H1 (cell line): Measurements from ENCODE around the gene PTS. TPM values are rescaled to one million over a fixed set of nuclear protein-coding genes. Genes with fewer than 3 reads are reported as not detected.

Experiments
- BACH1 ChIP-seq: IDR thresholded peaks from 2 replicates; pipeline ENCODE4 v1.6.1; 2012; ENCODE audit warnings: low read length, improper control_type of control experiment
- SRF ChIP-seq: IDR thresholded peaks from 2 replicates; pipeline ENCODE4 v1.6.1; 2011; ENCODE audit warnings: mild to moderate bottlenecking, low read depth, low read length, moderate library complexity
- TEAD4 ChIP-seq: IDR thresholded peaks from 2 replicates; pipeline ENCODE4 v1.6.1; 2012; ENCODE audit warnings: low read depth, low read length, inconsistent platforms, mixed read lengths
- polyA plus RNA-seq, 7 experiments: library from polyadenylated mRNA; depleted of rRNA in 3 of 7; stranded (reverse) in 5 of 7; unstranded in 2 of 7; fragments of >200 nt in 5 of 7; fragments of 200-250 nt in 2 of 7; gene quantifications; 1 replicate in 5 of 7; 2 replicates in 1 of 7; 4 replicates in 1 of 7; pipeline versions ENCODE4 v1.2.1 to v1.2.3, GENCODE V29; 2011 to 2013; ENCODE audit warnings: missing spikeins in 2 of 7, mixed read lengths in 2 of 7
- total RNA-seq: library from RNA; stranded (reverse); fragmentation: NEBNext Ultra II Directional; extraction: Animal tissue kit (Norgen Biotek cat#: 25700); gene quantifications from 2 replicates; pipeline ENCODE4 v1.2.1, GENCODE V29; 2021
- TF ChIP-seq, protein P1 (sequence below): fragments of 300-600 bp; sonication (generic); IDR thresholded peaks from 2 replicates; pipeline ENCODE4 v1.7.1; 2012; ENCODE audit warnings: low read length, moderate library complexity, mild to moderate bottlenecking, inconsistent platforms; ENCODE audit not compliant: insufficient replicate concordance
- TF ChIP-seq, protein P2 (sequence below): IDR thresholded peaks from 2 replicates; pipeline ENCODE4 v1.6.1; 2011; ENCODE audit warnings: low read depth, mild to moderate bottlenecking, low read length; ENCODE audit not compliant: insufficient read depth

The PTS gene
- total and polyA plus RNA-seq, 2 of the 8 experiments (the other 6 are each of a cell fraction or from before 2014, with no cell fraction given): 18.3 to 25.9 TPM

DNA sequence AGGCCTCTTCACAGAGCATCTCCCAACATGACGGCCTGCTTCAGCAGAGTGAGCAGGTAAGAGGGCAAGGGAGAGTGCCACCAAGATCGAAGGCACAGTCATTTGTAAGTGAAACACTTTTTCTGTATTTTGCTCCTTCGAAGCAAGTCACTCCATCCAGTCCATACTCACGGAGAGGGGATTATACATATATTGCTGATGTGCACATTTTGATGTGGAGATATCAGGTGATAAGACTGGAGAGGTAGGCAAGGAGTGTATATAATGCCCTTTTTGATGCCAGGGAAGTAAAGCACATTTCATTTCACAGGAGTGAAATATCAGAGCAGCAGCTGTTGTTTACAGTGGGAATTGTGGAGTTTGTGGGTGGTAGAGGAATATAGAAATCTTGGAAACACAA is 11.2 kb downstream of the PTS start (continued):
- TF ChIP-seq, protein P1, sequence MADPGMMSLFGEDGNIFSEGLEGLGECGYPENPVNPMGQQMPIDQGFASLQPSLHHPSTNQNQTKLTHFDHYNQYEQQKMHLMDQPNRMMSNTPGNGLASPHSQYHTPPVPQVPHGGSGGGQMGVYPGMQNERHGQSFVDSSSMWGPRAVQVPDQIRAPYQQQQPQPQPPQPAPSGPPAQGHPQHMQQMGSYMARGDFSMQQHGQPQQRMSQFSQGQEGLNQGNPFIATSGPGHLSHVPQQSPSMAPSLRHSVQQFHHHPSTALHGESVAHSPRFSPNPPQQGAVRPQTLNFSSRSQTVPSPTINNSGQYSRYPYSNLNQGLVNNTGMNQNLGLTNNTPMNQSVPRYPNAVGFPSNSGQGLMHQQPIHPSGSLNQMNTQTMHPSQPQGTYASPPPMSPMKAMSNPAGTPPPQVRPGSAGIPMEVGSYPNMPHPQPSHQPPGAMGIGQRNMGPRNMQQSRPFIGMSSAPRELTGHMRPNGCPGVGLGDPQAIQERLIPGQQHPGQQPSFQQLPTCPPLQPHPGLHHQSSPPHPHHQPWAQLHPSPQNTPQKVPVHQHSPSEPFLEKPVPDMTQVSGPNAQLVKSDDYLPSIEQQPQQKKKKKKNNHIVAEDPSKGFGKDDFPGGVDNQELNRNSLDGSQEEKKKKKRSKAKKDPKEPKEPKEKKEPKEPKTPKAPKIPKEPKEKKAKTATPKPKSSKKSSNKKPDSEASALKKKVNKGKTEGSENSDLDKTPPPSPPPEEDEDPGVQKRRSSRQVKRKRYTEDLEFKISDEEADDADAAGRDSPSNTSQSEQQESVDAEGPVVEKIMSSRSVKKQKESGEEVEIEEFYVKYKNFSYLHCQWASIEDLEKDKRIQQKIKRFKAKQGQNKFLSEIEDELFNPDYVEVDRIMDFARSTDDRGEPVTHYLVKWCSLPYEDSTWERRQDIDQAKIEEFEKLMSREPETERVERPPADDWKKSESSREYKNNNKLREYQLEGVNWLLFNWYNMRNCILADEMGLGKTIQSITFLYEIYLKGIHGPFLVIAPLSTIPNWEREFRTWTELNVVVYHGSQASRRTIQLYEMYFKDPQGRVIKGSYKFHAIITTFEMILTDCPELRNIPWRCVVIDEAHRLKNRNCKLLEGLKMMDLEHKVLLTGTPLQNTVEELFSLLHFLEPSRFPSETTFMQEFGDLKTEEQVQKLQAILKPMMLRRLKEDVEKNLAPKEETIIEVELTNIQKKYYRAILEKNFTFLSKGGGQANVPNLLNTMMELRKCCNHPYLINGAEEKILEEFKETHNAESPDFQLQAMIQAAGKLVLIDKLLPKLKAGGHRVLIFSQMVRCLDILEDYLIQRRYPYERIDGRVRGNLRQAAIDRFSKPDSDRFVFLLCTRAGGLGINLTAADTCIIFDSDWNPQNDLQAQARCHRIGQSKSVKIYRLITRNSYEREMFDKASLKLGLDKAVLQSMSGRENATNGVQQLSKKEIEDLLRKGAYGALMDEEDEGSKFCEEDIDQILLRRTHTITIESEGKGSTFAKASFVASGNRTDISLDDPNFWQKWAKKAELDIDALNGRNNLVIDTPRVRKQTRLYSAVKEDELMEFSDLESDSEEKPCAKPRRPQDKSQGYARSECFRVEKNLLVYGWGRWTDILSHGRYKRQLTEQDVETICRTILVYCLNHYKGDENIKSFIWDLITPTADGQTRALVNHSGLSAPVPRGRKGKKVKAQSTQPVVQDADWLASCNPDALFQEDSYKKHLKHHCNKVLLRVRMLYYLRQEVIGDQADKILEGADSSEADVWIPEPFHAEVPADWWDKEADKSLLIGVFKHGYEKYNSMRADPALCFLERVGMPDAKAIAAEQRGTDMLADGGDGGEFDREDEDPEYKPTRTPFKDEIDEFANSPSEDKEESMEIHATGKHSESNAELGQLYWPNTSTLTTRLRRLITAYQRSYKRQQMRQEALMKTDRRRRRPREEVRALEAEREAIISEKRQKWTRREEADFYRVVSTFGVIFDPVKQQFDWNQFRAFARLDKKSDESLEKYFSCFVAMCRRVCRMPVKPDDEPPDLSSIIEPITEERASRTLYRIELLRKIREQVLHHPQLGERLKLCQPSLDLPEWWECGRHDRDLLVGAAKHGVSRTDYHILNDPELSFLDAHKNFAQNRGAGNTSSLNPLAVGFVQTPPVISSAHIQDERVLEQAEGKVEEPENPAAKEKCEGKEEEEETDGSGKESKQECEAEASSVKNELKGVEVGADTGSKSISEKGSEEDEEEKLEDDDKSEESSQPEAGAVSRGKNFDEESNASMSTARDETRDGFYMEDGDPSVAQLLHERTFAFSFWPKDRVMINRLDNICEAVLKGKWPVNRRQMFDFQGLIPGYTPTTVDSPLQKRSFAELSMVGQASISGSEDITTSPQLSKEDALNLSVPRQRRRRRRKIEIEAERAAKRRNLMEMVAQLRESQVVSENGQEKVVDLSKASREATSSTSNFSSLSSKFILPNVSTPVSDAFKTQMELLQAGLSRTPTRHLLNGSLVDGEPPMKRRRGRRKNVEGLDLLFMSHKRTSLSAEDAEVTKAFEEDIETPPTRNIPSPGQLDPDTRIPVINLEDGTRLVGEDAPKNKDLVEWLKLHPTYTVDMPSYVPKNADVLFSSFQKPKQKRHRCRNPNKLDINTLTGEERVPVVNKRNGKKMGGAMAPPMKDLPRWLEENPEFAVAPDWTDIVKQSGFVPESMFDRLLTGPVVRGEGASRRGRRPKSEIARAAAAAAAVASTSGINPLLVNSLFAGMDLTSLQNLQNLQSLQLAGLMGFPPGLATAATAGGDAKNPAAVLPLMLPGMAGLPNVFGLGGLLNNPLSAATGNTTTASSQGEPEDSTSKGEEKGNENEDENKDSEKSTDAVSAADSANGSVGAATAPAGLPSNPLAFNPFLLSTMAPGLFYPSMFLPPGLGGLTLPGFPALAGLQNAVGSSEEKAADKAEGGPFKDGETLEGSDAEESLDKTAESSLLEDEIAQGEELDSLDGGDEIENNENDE: no peak
- TF ChIP-seq BACH1: no peak
- TF ChIP-seq, protein P2, sequence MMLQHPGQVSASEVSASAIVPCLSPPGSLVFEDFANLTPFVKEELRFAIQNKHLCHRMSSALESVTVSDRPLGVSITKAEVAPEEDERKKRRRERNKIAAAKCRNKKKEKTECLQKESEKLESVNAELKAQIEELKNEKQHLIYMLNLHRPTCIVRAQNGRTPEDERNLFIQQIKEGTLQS: no peak
- TF ChIP-seq TEAD4: no peak
- TF ChIP-seq SRF: no peak
